A549 (cell line): ENCODE measurements around the gene SERPINC1.

Experiments used
- BHLHE40 ChIP-seq: IDR thresholded peaks from 2 replicates; pipeline ENCODE4 v1.6.1; 2012; ENCODE audit warnings: low read depth, low read length, inconsistent platforms
- CTCF ChIP-seq: fragments of >200 bp; sonication (Bioruptor Twin); formaldehyde crosslinking; IDR thresholded peaks from 3 replicates; pipeline ENCODE4 v1.5.1; 2016
- EP300 ChIP-seq, 2 experiments: fragments of >200 bp; sonication (Bioruptor Twin); formaldehyde crosslinking; IDR thresholded peaks; 2 replicates in 1 of 2; 3 replicates in 1 of 2; pipeline ENCODE4 v1.6.1; 2016 to 2017
- KDM1A ChIP-seq: fragments of 200-600 bp; sonication (generic); IDR thresholded peaks from 2 replicates; pipeline ENCODE4 v1.6.1; 2016; ENCODE audit warnings: low read depth, mild to moderate bottlenecking
- MAFK ChIP-seq: fragments of 450-650 bp; IDR thresholded peaks from 2 replicates; pipeline ENCODE4 v1.6.1; 2014; ENCODE audit not compliant: partially characterized antibody
- MAZ ChIP-seq: fragments of 150-350 bp; IDR thresholded peaks from 2 replicates; pipeline ENCODE4 v1.6.1; 2014; ENCODE audit warnings: antibody characterized with exemption, low read depth, low read length, borderline replicate concordance
- POLR2A ChIP-seq: IDR thresholded peaks from 2 replicates; pipeline ENCODE4 v1.6.1; 2012; ENCODE audit warnings: mild to moderate bottlenecking, low read length
- REST ChIP-seq: fragments of 200-600 bp; sonication (generic); IDR thresholded peaks from 2 replicates; pipeline ENCODE4 v1.6.1; 2016; ENCODE audit warnings: antibody characterized with exemption, mild to moderate bottlenecking, moderate library complexity

GRCh38 chr1:173868266-173869020 lies 48.7 kb downstream of the SERPINC1 start, which contains the start of gene ZBTB37:
- TF ChIP-seq BHLHE40 (no peak), CTCF (peak; percentile 9; the same call in 1 of the 3 replicates), REST (peak; percentile 32; the same call in 1 of the 2 replicates), POLR2A (peak; percentile 39), KDM1A (no peak), MAFK (no peak), EP300 (IDR thresholded peaks at IDR 0.05) (no peak), MAZ (no peak; the same call in 1 of the 2 replicates)
